Vagina (tissue), 2 donors: ENCODE results near the gene CMIP. TPM values are rescaled to one million over a fixed set of nuclear protein-coding genes. Genes with fewer than 3 reads are reported as not detected.
A peak's percentile ranks its signal among the peaks of the same experiment; 100 is the strongest.
"Not testable (repeated sequence)": the region's sequence is repeated elsewhere in the genome, so short reads cannot be mapped to it uniquely, and the experiment has no call there.

Source experiments
- DNase-seq, 2 donors: peaks; one replicate each; pipeline ENCODE4 v3.0.0-alpha.2; 2017; ENCODE audit errors: extremely low spot score in 2 of 2
- H3K27ac ChIP-seq: fragments of 200-600 bp; sonication (generic); one replicate; pipeline ENCODE4 v1.5.1; 2019
- H3K27me3 ChIP-seq: fragments of 200-600 bp; sonication (generic); one replicate; pipeline ENCODE4 v1.5.1; 2019
- H3K36me3 ChIP-seq, 2 donors: fragments of 200-600 bp; sonication (generic); one replicate each; pipeline ENCODE4 v1.5.1; 2017 to 2019
- H3K4me1 ChIP-seq: fragments of 200-600 bp; sonication (generic); one replicate; pipeline ENCODE4 v1.5.1; 2019
- H3K4me3 ChIP-seq, 2 donors: fragments of 200-600 bp; sonication (generic); 1 replicate in 1 of 2; 2 replicates in 1 of 2; pipeline ENCODE4 v1.5.1; 2016 to 2019
- H3K9me3 ChIP-seq: fragments of 200-600 bp; sonication (generic); one replicate; pipeline ENCODE4 v1.5.1; 2019
- CTCF ChIP-seq, 3 experiments: fragments of 450-650 bp in 2 of 3; fragments of 200-600 bp in 1 of 3; sonication (generic) in 1 of 3; IDR thresholded peaks; one replicate each; pipeline ENCODE4 v1.5.1; 2017 to 2019; ENCODE audit warnings: antibody characterized with exemption in 3 of 3, mild to moderate bottlenecking in 2 of 3, moderate library complexity in 2 of 3
- POLR2A ChIP-seq, 2 donors: fragments of 450-650 bp; IDR thresholded peaks; one replicate each; pipeline ENCODE4 v1.6.1; 2017; ENCODE audit warnings: antibody characterized with exemption in 2 of 2, mild to moderate bottlenecking in 2 of 2, moderate library complexity in 2 of 2
- POLR2AphosphoS5 ChIP-seq, 2 donors: sonication (generic); formaldehyde crosslinking; IDR thresholded peaks; one replicate each; pipeline ENCODE4 v1.9.0; 2017; ENCODE audit warnings: antibody characterized with exemption in 2 of 2, mild to moderate bottlenecking in 2 of 2, low read depth in 1 of 2; ENCODE audit not compliant: insufficient read depth in 1 of 2
- intact Hi-C: fragments of 100-400 bp; cut with DNase I; formaldehyde crosslinking; loops from one replicate; pipeline ENCODE4 v1.15.1; 2023
- total RNA-seq: library from RNA; depleted of rRNA; stranded (reverse); fragments of >200 nt; gene quantifications from one replicate; pipeline ENCODE4 v1.2.3, GENCODE V29; 2016

CMIP gene
- total RNA-seq, 1 donor from 2014 or later, result 66.3 TPM

GRCh38 chr16:81421536-81421935 is 23.1 kb upstream of the CMIP start:
- Histone ChIP-seq H3K27me3 (no peaks in the 10 kb centered on the region), H3K27ac (no peak overlapping the region), H3K36me3 (no peaks in the 10 kb centered on the region), H3K9me3 (no peaks in the 10 kb centered on the region), H3K4me1 (no peaks in the 10 kb centered on the region), H3K4me3 (no peak overlapping the region)
- no peak for DNase-seq
- TF ChIP-seq POLR2AphosphoS5 (IDR thresholded peaks at IDR 0.05; ENCODE audit: insufficient read depth in 1 of 2, low read depth in 1 of 2) (no peak), CTCF (IDR thresholded peaks at IDR 0.05) (no peak), POLR2A (IDR thresholded peaks at IDR 0.05) (no peak)
- intact Hi-C loops, result no loop called here

- H3K9me3 ChIP-seq, H3K4me1 ChIP-seq, intact Hi-C loops, H3K4me3 ChIP-seq, H3K27ac ChIP-seq, H3K36me3 ChIP-seq, DNase-seq, H3K27me3 ChIP-seq: not testable (repeated sequence)
Observed at GRCh38 chr16:81422153-81422552, 22.5 kb upstream of the CMIP start.

GRCh38 chr16:81424771-81425170 is 19.8 kb upstream of the CMIP start:
- Histone ChIP-seq H3K27ac (no peak overlapping the region), H3K36me3 (no peaks in the 10 kb centered on the region), H3K27me3 (no peaks in the 10 kb centered on the region), H3K9me3 (no peaks in the 10 kb centered on the region), H3K4me1 (no peaks in the 10 kb centered on the region), H3K4me3 (no peak overlapping the region)
- TF ChIP-seq POLR2A (IDR thresholded peaks at IDR 0.05), result no peak
- TF ChIP-seq CTCF (IDR thresholded peaks at IDR 0.05), result no peak
- TF ChIP-seq POLR2AphosphoS5 (IDR thresholded peaks at IDR 0.05; ENCODE audit: insufficient read depth in 1 of 2, low read depth in 1 of 2), result no peak
- DNase-seq, result no peak
- intact Hi-C loops, result no loop called here

GRCh38 chr16:81427219-81427618 is 17.4 kb upstream of the CMIP start:
- H3K27ac ChIP-seq, result no peak overlapping the region
- DNase-seq, result no peak
- H3K4me3 ChIP-seq, result no peak overlapping the region
- TF ChIP-seq POLR2A (IDR thresholded peaks at IDR 0.05) (no peak), CTCF (IDR thresholded peaks at IDR 0.05) (no peak), POLR2AphosphoS5 (IDR thresholded peaks at IDR 0.05; ENCODE audit: insufficient read depth in 1 of 2, low read depth in 1 of 2) (no peak)
- no peaks in the 10 kb centered on the region for H3K9me3 ChIP-seq
- H3K4me1 ChIP-seq, result peaks cover 12% of the 10 kb centered on the region
- no peaks in the 10 kb centered on the region for H3K27me3 ChIP-seq
- H3K36me3 ChIP-seq, result no peaks in the 10 kb centered on the region
- intact Hi-C loops, result no loop called here

GRCh38 chr16:81429045-81429521 is 15.5 kb upstream of the CMIP start:
- Histone ChIP-seq H3K4me1 (peaks cover 14% of the 10 kb centered on the region), H3K4me3 (no peak overlapping the region), H3K27ac (no peak overlapping the region), H3K36me3 (no peaks in the 10 kb centered on the region), H3K27me3 (no peaks in the 10 kb centered on the region), H3K9me3 (no peaks in the 10 kb centered on the region)
- no peak for DNase-seq
- intact Hi-C loops, result no loop called here
- TF ChIP-seq POLR2A (IDR thresholded peaks at IDR 0.05) (no peak), CTCF (IDR thresholded peaks at IDR 0.05) (peak; percentile 5 to 23 (median 18)), POLR2AphosphoS5 (IDR thresholded peaks at IDR 0.05; ENCODE audit: insufficient read depth in 1 of 2, low read depth in 1 of 2) (no peak)
